NCI-H2107 treated with DMSO at 0.1 percent for 48 hours (cell line): ENCODE data around the gene PTPRN2.
A peak's percentile ranks its signal among the peaks of the same experiment; 100 is the strongest.

Experiments used
- DNase-seq: peaks from one replicate; lab custom pipeline; 2025; ENCODE audit not compliant: unreplicated experiment; lab: John Stamatoyannopoulos, UW

Gene PTPRN2

DNA sequence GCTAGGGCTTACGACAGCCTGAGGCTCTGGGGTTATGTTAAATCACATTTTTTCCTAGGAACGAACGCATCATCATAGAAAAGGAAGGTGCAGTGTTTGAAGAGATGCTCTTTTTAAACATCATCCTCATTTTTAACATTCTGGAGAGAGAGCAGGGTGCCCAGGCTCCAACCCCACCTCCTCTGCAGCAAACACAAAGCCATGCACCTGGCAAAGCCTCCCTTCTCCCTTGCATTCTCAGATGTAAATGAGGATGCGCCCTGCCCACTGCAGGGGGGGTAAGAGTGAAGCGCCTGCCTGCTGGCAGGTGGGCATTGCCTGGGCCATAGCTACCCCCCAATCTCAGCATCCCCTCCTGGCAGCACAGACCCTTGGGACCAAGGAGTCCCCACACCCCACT, 92.4 kb downstream of the PTPRN2 start:
- peak; percentile 52 for DNase-seq

DNA sequence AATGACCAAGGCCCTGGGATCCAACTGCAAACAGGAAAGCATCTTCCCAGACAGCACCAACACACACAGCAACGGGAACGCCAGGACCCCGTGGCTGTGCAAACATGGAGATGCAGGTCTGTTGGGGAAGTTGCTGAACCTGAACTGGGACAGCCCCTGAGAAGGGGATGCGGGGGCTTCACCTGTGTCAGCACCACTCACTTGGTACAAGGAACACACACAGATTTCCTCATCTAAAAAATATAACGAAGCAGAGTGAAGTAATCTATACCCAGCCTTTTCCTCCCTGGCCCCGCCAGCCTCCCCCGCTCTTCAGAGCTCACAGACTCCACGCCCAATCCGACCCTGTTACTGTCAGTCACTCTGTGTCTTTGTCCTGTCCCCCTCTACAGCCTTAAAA, 93.0 kb downstream of the PTPRN2 start:
- DNase-seq: no peak

- peak; percentile 11 for DNase-seq
Measured at GRCh38 chr7:158494162-158494586, 93.4 kb downstream of the PTPRN2 start.

DNA sequence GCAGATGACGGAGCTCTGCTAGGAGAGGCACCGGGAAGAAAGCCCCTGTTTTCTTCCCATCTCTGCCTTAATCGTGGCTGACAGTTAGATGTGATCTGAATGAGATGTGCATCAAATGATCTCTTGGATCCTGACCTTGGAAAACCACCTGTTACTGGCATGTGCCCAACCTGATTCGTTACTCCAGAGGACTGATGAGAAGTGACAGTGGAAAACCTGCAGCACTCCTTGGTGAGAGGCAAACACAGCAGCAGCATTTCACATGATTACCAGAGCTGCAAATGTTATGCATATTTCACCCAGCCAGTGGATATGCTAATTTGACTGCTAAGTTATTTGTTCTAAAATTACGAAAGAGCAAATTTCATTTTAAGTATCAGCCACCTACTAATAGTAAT, 95.3 kb downstream of the PTPRN2 start:
- no peak for DNase-seq

DNA sequence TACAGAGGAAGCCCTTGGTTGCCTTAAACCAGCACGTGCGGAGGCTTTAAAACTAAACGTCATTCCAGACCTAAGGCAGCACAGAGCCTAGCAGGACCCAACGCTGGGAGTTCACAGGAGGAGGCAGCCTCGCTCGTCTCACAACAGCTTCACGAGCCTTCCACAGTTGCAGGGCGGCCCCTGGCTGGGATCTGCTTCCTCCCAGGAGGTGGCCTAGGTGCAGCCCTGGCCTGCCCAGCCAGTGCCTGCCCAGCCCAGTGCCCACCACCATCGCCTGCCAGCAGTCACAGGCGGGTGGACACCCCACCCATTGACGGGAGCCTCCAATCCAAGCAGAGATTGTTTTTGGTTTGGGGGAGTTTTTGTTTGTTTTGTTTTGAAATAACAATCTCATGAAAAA, 96.5 kb downstream of the PTPRN2 start:
- no peak for DNase-seq

- DNase-seq: no peak
Measured at GRCh38 chr7:158490171-158490782, 97.3 kb downstream of the PTPRN2 start.

DNA sequence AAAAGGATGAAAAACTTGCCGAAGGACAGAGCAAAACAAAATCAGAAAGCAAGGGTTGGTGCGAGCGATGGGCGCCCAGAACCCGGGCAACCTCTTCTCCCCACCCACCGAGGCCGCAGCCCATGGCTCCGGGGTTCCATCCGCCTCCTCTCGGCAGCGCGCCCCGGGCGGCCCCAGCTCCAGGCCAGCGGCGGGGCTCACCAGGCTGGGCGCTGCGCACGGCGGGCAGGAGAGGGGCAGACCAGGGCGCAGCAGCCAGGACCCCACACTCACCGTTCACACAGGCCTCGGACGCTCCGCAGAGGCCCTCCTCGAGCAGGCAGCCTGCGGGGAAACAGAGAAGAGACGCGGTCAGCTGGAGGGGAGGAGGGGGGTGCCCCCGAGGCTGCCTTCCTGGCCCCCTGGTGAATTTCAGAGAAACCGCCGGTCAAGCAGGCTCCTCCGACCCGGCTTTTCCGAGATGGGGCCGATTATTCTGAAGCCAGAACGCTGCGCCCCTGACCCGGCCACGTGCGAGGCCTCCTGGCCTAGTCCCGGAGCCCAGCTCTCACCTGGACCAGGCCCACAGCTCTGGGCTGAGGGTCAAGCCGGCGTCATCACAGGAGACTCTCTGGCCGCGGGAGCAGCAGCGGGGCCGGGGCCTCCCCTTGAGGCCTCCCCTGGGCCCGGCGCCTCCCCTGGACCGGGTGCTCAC, 98.0 kb downstream of the PTPRN2 start:
- no peak for DNase-seq

- DNase-seq: no peak
Measured at GRCh38 chr7:158488181-158488971, 99.2 kb downstream of the PTPRN2 start.

DNA sequence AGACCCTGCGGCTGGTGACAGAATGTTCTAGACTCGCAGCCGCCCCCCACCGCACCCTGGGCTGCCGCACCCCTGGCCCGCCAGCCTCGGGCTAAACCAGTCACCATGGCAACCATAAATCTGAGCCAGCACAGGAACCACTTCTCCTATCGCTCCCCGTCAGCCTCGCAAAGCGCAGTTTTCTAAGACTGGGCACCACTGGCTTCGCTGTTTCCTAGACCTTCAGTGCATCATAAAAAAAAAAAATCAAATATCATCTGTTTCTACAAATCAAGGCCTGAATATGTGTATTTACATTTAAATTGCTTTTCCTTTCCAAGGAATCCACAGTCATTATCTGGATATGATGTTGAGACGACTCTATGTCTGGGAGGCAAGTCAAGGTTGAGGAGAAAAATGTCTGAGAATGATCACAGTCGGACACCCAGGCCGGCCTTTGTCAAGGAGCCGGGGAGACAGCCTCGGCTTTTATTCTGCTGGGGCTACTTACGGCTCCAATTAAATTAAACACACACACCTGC, 99.9 kb downstream of the PTPRN2 start:
- peak; percentile 36 for DNase-seq

- no peak for DNase-seq
Measured at GRCh38 chr7:158486919-158487318, 100.7 kb downstream of the PTPRN2 start.

DNA sequence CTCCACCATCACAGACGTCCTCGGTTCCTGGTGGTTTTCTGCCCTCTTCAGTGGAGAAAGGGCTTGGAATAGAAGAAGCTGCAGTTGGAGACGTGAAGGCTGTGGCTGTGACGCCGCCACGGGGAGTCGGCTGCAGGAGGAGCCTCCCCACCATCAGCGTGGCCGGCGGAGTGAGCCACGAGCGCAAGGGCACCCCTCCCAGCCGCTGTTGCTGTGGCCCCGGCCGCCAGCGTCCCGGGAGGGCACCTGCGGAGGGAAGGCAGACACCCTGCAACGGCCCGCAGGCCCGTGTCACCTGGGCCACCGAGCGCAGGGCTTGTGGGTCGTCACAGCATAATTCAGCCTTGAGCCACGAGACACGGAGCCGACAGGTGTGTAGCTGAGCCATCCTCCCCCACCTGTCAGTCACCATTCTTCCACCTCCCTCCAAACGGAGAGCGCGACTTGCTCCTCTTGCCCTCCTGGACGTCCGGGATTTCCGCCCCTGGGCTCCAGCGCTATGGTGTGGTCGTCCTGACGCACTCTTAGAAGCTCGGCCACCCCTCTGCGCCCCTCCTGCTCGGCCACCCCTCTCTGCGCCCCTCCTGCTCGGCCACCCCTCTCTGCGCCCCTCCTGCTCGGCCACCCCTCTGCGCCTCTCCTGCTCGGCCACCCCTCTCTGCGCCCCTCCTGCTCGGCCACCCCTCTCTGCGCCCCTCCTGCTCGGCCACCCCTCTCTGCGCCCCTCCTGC, 102.7 kb downstream of the PTPRN2 start:
- DNase-seq: no peak

DNA sequence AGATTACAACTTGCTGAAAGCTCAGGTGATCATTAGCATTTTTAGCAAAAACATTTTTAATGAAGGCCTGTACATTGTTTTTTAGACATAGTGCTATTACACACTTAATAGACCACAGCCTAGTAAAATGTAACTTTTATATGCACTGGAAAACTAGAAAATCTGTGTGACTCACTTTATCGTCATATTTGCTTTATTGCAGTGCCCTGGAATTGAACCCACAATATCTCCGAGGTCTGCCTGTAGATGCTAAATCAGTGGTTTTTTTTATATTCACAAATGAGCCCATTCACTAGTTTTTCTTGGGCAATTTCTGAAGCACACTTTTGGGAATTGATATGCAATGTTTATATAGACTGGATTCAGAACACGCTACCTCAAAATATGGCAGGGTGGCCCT, 105.1 kb downstream of the PTPRN2 start:
- DNase-seq: no peak

GRCh38 chr7:158479664-158480025, 108.0 kb downstream of the PTPRN2 start:
- DNase-seq: no peak

GRCh38 chr7:158479021-158479663, 108.5 kb downstream of the PTPRN2 start:
- DNase-seq: no peak

DNA sequence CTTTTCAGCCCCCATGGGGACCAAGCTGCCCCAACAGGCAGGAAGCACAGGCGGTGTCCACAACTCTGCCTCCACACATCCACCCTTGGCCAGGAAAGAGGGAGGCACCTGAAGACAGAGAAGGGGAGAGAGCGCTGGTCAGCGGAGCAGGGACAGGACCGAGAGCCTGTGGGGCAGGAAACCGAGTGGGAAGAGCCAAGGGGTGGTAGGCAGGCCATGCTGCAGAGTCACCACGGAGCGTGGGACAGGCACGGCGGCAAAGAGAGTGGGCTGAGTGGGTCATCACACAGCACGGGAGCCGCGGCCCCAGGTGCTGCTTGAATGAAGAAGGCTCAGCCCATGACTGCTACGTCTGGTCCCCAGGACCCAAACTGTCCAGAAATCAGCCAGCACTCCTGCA, 109.8 kb downstream of the PTPRN2 start:
- DNase-seq: no peak

DNA sequence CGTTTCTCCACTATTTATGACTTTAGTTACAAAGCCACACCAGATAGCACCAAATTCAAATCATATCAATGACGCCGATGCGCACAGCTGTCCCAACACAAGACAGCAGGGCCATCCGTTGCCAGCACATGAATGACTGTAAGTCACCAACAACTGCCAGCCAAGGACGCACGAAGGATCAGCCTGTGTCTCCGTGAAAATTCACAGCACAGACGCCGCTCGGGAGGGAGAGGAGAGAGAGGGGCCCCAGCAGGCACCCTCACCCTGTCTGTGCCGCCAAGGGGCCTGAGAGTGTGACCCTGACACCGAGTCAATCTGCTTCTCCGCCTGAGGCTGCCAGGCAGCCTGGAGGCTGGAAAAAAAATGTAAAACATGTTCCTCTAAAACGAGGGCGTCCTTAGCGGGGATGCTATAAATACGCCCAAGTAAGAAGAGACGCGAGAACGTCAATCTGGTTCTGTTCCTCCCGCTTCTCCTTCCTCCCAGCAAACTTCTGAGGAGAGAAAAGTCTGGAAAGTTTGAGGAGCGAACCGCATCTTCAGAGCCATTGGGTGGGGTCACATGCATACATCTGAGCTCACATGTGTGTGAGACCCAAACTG, 111.2 kb downstream of the PTPRN2 start:
- DNase-seq: no peak

DNA sequence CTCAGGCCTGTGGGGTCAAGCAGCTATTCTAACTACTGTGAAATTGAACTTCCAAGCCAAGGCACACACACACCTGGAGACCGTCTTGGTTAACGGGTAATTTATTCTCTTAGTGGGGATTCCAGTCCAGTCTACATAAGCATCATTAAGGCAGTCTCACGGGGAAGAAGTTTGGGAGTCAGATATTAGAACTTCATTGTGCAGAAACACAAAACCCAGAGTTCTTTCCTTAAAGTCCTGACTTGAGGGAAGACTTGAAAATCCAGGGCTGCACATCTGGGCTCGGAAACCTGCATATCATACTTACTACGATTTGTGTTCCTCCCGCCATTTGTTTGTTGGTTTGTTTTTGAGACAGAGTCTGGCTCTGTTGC, 112.0 kb downstream of the PTPRN2 start:
- DNase-seq: no peak

- no peak for DNase-seq
Measured at GRCh38 chr7:158475036-158475678, 112.5 kb downstream of the PTPRN2 start.

- DNase-seq: no peak
Measured at GRCh38 chr7:158474488-158474887, 113.1 kb downstream of the PTPRN2 start.

GRCh38 chr7:158473946-158474345, 113.7 kb downstream of the PTPRN2 start:
- DNase-seq: no peak
